IMR-90 (cell line): Measurements from ENCODE around the gene RCE1. TPM values are rescaled to one million over a fixed set of nuclear protein-coding genes. Genes with fewer than 3 reads are reported as not detected.

Experiments used
- ATAC-seq: fragments of 200-7000 bp; cut with Tn5 transposase; 2 replicates; pipeline ENCODE4 v1.9.1; 2020; ENCODE audit warnings: low read depth, mild to moderate bottlenecking, moderate library complexity
- BruUV-seq: library from RNA; stranded (reverse); fragments of 400-500 nt; replicated peaks from 2 replicates; lab custom pipeline; 2021; lab: Mats Ljungman, UMichigan
- CTCF ChIA-PET: fragments of 300-600 bp; formaldehyde crosslinking; extraction: SDS; loops from one replicate; lab custom pipeline; 2021; ENCODE audit warnings: antibody characterized with exemption; lab: Yijun Ruan, JAX
- POLR2A ChIA-PET: fragments of 300-600 bp; sonication (Branson Sonifier 250); formaldehyde crosslinking; loops from one replicate; lab custom pipeline; 2022; ENCODE audit warnings: antibody characterized with exemption; ENCODE audit not compliant: unreplicated experiment; lab: Charles Lee
- DNase-seq: peaks from one replicate; pipeline ENCODE4 v3.0.0; 2013
- H2AFZ ChIP-seq: replicated peaks from 2 replicates; pipeline ENCODE3; 2013; ENCODE audit warnings: low read length, mild to moderate bottlenecking; ENCODE audit not compliant: poor library complexity
- H2AK5ac ChIP-seq: 2 replicates; pipeline ENCODE4 v1.6.1; 2013; ENCODE audit warnings: low read depth, low read length, inconsistent platforms
- H2AK9ac ChIP-seq: replicated peaks from 2 replicates; pipeline ENCODE3; 2013; ENCODE audit warnings: mild to moderate bottlenecking, low read depth, low read length, moderate library complexity; ENCODE audit not compliant: poor library complexity
- H2BK120ac ChIP-seq: 2 replicates; pipeline ENCODE4 v1.6.1; 2013; ENCODE audit warnings: low read depth, low read length, inconsistent platforms
- H2BK15ac ChIP-seq: 3 replicates; pipeline ENCODE4 v1.6.1; 2013; ENCODE audit warnings: low read depth, low read length, inconsistent platforms
- H2BK20ac ChIP-seq: 2 replicates; pipeline ENCODE4 v1.6.1; 2013; ENCODE audit warnings: low read depth, mild to moderate bottlenecking, inconsistent platforms, low read length, moderate library complexity
- H2BK5ac ChIP-seq: 2 replicates; pipeline ENCODE4 v1.6.1; 2013; ENCODE audit warnings: mild to moderate bottlenecking, low read depth, low read length, inconsistent platforms; ENCODE audit not compliant: poor library complexity, severe bottlenecking
- H3K14ac ChIP-seq: replicated peaks from 2 replicates; pipeline ENCODE4 v1.6.1; 2013; ENCODE audit warnings: low read depth, low read length, inconsistent platforms
- H3K18ac ChIP-seq: 2 replicates; pipeline ENCODE4 v1.6.1; 2013; ENCODE audit warnings: low read depth, low read length, control low read depth
- H3K23ac ChIP-seq: 2 replicates; pipeline ENCODE4 v1.6.1; 2013; ENCODE audit warnings: low read depth, low read length, inconsistent platforms
- H3K27ac ChIP-seq: 2 replicates; pipeline ENCODE4 v1.5.1; 2013; ENCODE audit warnings: mild to moderate bottlenecking, control low read depth, low read length; ENCODE audit not compliant: insufficient read depth
- H3K27me3 ChIP-seq: 2 replicates; pipeline ENCODE4 v1.6.1; 2013; ENCODE audit warnings: low read length; ENCODE audit not compliant: control insufficient read depth, insufficient read depth
- H3K36me3 ChIP-seq: 2 replicates; pipeline ENCODE4 v1.6.1; 2013; ENCODE audit warnings: low read length, mixed read lengths; ENCODE audit not compliant: control insufficient read depth, insufficient read depth
- H3K4ac ChIP-seq: 2 replicates; pipeline ENCODE4 v1.6.1; 2013; ENCODE audit warnings: low read depth, low read length, inconsistent platforms
- H3K4me1 ChIP-seq: 2 replicates; pipeline ENCODE4 v1.6.1; 2013; ENCODE audit warnings: low read length, mixed read lengths; ENCODE audit not compliant: control insufficient read depth, insufficient read depth
- H3K4me2 ChIP-seq: 2 replicates; pipeline ENCODE4 v1.6.1; 2013; ENCODE audit warnings: low read depth, mild to moderate bottlenecking, control low read depth, low read length, moderate library complexity
- H3K4me3 ChIP-seq: 2 replicates; pipeline ENCODE4 v1.5.1; 2013; ENCODE audit warnings: low read depth, mild to moderate bottlenecking, control low read depth, low read length, moderate library complexity; ENCODE audit not compliant: insufficient read depth
- H3K56ac ChIP-seq: 2 replicates; pipeline ENCODE4 v1.6.1; 2013; ENCODE audit warnings: low read length, inconsistent platforms; ENCODE audit not compliant: insufficient read depth; ENCODE audit errors: extremely low read depth
- H3K79me1 ChIP-seq, 2 experiments: 2 replicates each; pipeline ENCODE4 v1.6.1; 2013; ENCODE audit warnings: low read length in 2 of 2, inconsistent platforms in 1 of 2, low read depth in 1 of 2
- H3K9ac ChIP-seq: 2 replicates; pipeline ENCODE4 v1.6.1; 2013; ENCODE audit warnings: low read depth, low read length, control low read depth
- H3K9me1 ChIP-seq: 2 replicates; pipeline ENCODE4 v1.6.1; 2013; ENCODE audit warnings: low read length, inconsistent platforms; ENCODE audit not compliant: insufficient read depth
- H3K9me3 ChIP-seq: 2 replicates; pipeline ENCODE4 v1.6.1; 2013; ENCODE audit warnings: low read length; ENCODE audit not compliant: control insufficient read depth, insufficient read depth
- H4K20me1 ChIP-seq: 2 replicates; pipeline ENCODE4 v1.6.1; 2013; ENCODE audit warnings: low read length, inconsistent platforms; ENCODE audit not compliant: insufficient read depth
- H4K5ac ChIP-seq: 2 replicates; pipeline ENCODE4 v1.6.1; 2013; ENCODE audit warnings: mild to moderate bottlenecking, low read depth, low read length, control low read depth
- H4K8ac ChIP-seq, 2 experiments: 2 replicates each; pipeline ENCODE4 v1.6.1; 2013; ENCODE audit warnings: low read depth in 2 of 2, low read length in 2 of 2, control low read depth in 1 of 2, inconsistent platforms in 1 of 2
- H4K91ac ChIP-seq: 2 replicates; pipeline ENCODE4 v1.6.1; 2013; ENCODE audit warnings: low read depth, low read length, inconsistent platforms; ENCODE audit not compliant: insufficient read depth
- BHLHE40 ChIP-seq: fragments of 150-350 bp; IDR thresholded peaks from 2 replicates; pipeline ENCODE4 v1.6.1; 2016; ENCODE audit warnings: mild to moderate bottlenecking, low read depth, low read length
- CEBPB ChIP-seq: IDR thresholded peaks from 2 replicates; pipeline ENCODE4 v1.6.1; 2012; ENCODE audit warnings: low read depth, low read length, improper control_type of control experiment
- CHD1 ChIP-seq: IDR thresholded peaks from 2 replicates; pipeline ENCODE4 v1.6.1; 2012; ENCODE audit warnings: low read depth, low read length, improper control_type of control experiment
- ELK1 ChIP-seq: fragments of 150-350 bp; IDR thresholded peaks from 2 replicates; pipeline ENCODE4 v1.6.1; 2016; ENCODE audit warnings: low read depth, mild to moderate bottlenecking, low read length, moderate library complexity, borderline replicate concordance
- FOS ChIP-seq: fragments of 150-350 bp; IDR thresholded peaks from 2 replicates; pipeline ENCODE4 v1.6.1; 2016; ENCODE audit warnings: low read depth, low read length
- MAFK ChIP-seq: IDR thresholded peaks from 2 replicates; pipeline ENCODE4 v1.6.1; 2012; ENCODE audit warnings: low read depth, low read length, improper control_type of control experiment
- MAZ ChIP-seq: IDR thresholded peaks from 2 replicates; pipeline ENCODE4 v1.6.1; 2012; ENCODE audit warnings: low read depth, mild to moderate bottlenecking, low read length, improper control_type of control experiment, moderate library complexity, borderline replicate concordance
- MXI1 ChIP-seq: IDR thresholded peaks from 2 replicates; pipeline ENCODE4 v1.6.1; 2012; ENCODE audit warnings: low read depth, mild to moderate bottlenecking, low read length, moderate library complexity, borderline replicate concordance
- NFE2L2 ChIP-seq: fragments of 150-350 bp; IDR thresholded peaks from 2 replicates; pipeline ENCODE4 v1.6.1; 2016; ENCODE audit warnings: low read depth, mild to moderate bottlenecking, low read length
- POLR2A ChIP-seq: IDR thresholded peaks from 2 replicates; pipeline ENCODE4 v1.6.1; 2012; ENCODE audit warnings: mild to moderate bottlenecking, low read depth, low read length
- RAD21 ChIP-seq: IDR thresholded peaks from 2 replicates; pipeline ENCODE4 v1.6.1; 2012; ENCODE audit warnings: low read length, improper control_type of control experiment
- RCOR1 ChIP-seq: IDR thresholded peaks from 2 replicates; pipeline ENCODE4 v1.6.1; 2012; ENCODE audit warnings: mild to moderate bottlenecking, low read length, improper control_type of control experiment; ENCODE audit not compliant: insufficient replicate concordance
- RFX5 ChIP-seq: IDR thresholded peaks from 2 replicates; pipeline ENCODE4 v1.8.0; 2012; ENCODE audit warnings: low read depth, mild to moderate bottlenecking, low read length, moderate library complexity
- SMC3 ChIP-seq: fragments of 150-350 bp; IDR thresholded peaks from 2 replicates; pipeline ENCODE4 v1.6.1; 2016; ENCODE audit warnings: low read depth, mild to moderate bottlenecking, antibody characterized with exemption, low read length, moderate library complexity
- WGBS, 2 experiments: methylation state at CpG; one replicate each; pipeline versions ENCODE4 v1.1.5 to v1.1.7; 2013; ENCODE audit warnings: missing lambda C conversion rate in 2 of 2; ENCODE audit not compliant: insufficient read length in 1 of 2; ENCODE audit errors: extremely low coverage in 2 of 2; 5-methylcytosine and 5-hydroxymethylcytosine counted together
- dilution Hi-C: fragments of 300-500 bp; cut with HindIII; formaldehyde crosslinking; loops from one replicate; pipeline ENCODE4 v1.14.3; 2018; ENCODE audit warnings: low sequenced_read_pairs; ENCODE audit not compliant: unreplicated experiment
- in situ Hi-C: fragments of 300-500 bp; cut with MboI; formaldehyde crosslinking; loops from 3 replicates; pipeline ENCODE4 v1.14.3; 2019; ENCODE audit warnings: low sequenced_read_pairs, inconsistent platforms, mixed read lengths
- intact Hi-C: fragments of 100-400 bp; cut with micrococcal nuclease; formaldehyde crosslinking; loops from 2 replicates; pipeline ENCODE4 v1.10.0; 2022
- polyA plus RNA-seq, 3 experiments: library from polyadenylated mRNA; depleted of rRNA; stranded (reverse); fragments of >200 nt; gene quantifications; 2 replicates each; pipeline ENCODE4 v1.2.3, GENCODE V29; 2012; ENCODE audit warnings: low replicate concordance in 1 of 3
- total RNA-seq: library from RNA; depleted of rRNA; stranded (reverse); fragments of >200 nt; gene quantifications from 2 replicates; pipeline ENCODE4 v1.2.3, GENCODE V29; 2012
- TF ChIP-seq, protein P1 (sequence below): conservative IDR thresholded peaks from 2 replicates; pipeline ENCODE4 v1.5.1; 2012; ENCODE audit warnings: mild to moderate bottlenecking, low read depth, low read length, improper control_type of control experiment
- TF ChIP-seq, protein P2 (sequence below): fragments of 150-350 bp; IDR thresholded peaks from 2 replicates; pipeline ENCODE4 v1.6.1; 2017; ENCODE audit warnings: mild to moderate bottlenecking, antibody characterized with exemption, low read length, low read depth

RCE1 gene
- total and polyA plus RNA-seq, 2 of the 4 experiments (the other 2 are of a cell fraction), result 6.6 to 19.4 TPM

- 98% methylated on average over 16 of the region's 23 CpGs; no CpG with 5 or more reads in 1 of the 2 experiments for WGBS, 2 experiments
- H2AFZ ChIP-seq, result no peak overlapping the region
- dilution Hi-C loops, result no loop called here
These were observed 22.8 kb downstream of the RCE1 start for GRCh38 chr11:66866007-66866406.

More at GRCh38 chr11:66866007-66866406, 22.8 kb downstream of the RCE1 start:
- no peak overlapping the region for H3K18ac ChIP-seq
- H3K4ac ChIP-seq, result no peak overlapping the region
- CTCF ChIA-PET, result no interaction called here
- H2BK15ac ChIP-seq, result no peak overlapping the region
- no peak overlapping the region for H3K14ac ChIP-seq
- no peak overlapping the region for H4K8ac ChIP-seq
- ATAC-seq, result no peak
- H3K4me1 ChIP-seq, result peaks cover 2% of the 10 kb centered on the region; the same call in 1 of the 2 replicates
- H3K79me1 ChIP-seq, result no peaks in the 10 kb centered on the region
- no peaks in the 10 kb centered on the region for H3K9me1 ChIP-seq
- 0 out of 2 replicates have a peak, but pooled peaks cover under 1% of the 10 kb centered on the region for H4K20me1 ChIP-seq
- no peak overlapping the region for H2AK5ac ChIP-seq
- no TSS peak for BruUV-seq
- in situ Hi-C loops, result no loop called here
- TF ChIP-seq RCOR1, result no peak
- TF ChIP-seq, protein P1, sequence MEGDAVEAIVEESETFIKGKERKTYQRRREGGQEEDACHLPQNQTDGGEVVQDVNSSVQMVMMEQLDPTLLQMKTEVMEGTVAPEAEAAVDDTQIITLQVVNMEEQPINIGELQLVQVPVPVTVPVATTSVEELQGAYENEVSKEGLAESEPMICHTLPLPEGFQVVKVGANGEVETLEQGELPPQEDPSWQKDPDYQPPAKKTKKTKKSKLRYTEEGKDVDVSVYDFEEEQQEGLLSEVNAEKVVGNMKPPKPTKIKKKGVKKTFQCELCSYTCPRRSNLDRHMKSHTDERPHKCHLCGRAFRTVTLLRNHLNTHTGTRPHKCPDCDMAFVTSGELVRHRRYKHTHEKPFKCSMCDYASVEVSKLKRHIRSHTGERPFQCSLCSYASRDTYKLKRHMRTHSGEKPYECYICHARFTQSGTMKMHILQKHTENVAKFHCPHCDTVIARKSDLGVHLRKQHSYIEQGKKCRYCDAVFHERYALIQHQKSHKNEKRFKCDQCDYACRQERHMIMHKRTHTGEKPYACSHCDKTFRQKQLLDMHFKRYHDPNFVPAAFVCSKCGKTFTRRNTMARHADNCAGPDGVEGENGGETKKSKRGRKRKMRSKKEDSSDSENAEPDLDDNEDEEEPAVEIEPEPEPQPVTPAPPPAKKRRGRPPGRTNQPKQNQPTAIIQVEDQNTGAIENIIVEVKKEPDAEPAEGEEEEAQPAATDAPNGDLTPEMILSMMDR, result no peak
- TF ChIP-seq POLR2A, result no peak
- no peak for TF ChIP-seq MAZ
- no peak for TF ChIP-seq FOS
- TF ChIP-seq CEBPB, result no peak
- TF ChIP-seq MXI1, result no peak
- no peak for TF ChIP-seq RAD21
- TF ChIP-seq NFE2L2, result no peak
- TF ChIP-seq CHD1, result no peak
- TF ChIP-seq RFX5, result no peak
- no peak for TF ChIP-seq MAFK
- TF ChIP-seq, protein P2, sequence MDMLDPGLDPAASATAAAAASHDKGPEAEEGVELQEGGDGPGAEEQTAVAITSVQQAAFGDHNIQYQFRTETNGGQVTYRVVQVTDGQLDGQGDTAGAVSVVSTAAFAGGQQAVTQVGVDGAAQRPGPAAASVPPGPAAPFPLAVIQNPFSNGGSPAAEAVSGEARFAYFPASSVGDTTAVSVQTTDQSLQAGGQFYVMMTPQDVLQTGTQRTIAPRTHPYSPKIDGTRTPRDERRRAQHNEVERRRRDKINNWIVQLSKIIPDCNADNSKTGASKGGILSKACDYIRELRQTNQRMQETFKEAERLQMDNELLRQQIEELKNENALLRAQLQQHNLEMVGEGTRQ, result no peak
- no peak for TF ChIP-seq ELK1
- no peak for TF ChIP-seq SMC3
- TF ChIP-seq BHLHE40, result no peak
- H3K9me3 ChIP-seq, result no peaks in the 10 kb centered on the region
- no peak overlapping the region for H4K91ac ChIP-seq
- no peak overlapping the region for H3K4me3 ChIP-seq
- no peak overlapping the region for H4K5ac ChIP-seq
- H2BK5ac ChIP-seq, result no peak overlapping the region
- no peak overlapping the region for H2AK9ac ChIP-seq
- H3K23ac ChIP-seq, result no peak overlapping the region
- H3K36me3 ChIP-seq, result peaks cover 55% of the 10 kb centered on the region; the same call in 1 of the 2 replicates
- no peak overlapping the region for H2BK20ac ChIP-seq
- POLR2A ChIA-PET, result no interaction called here
- no peak overlapping the region for H3K56ac ChIP-seq
- intact Hi-C loops, result no loop called here
- H3K9ac ChIP-seq, result no peak overlapping the region
- H3K27ac ChIP-seq, result no peak overlapping the region
- no peaks in the 10 kb centered on the region for H3K27me3 ChIP-seq
- DNase-seq, result no peak
- no peak overlapping the region for H3K4me2 ChIP-seq
- H2BK120ac ChIP-seq, result no peak overlapping the region
